HG02943 (cell line): ENCODE measurements around the gene OPCML.

Experiments
- ATAC-seq: cut with Tn5 transposase; IDR thresholded peaks from one replicate; pipeline ENCODE4 v1.9.1; 2021; ENCODE audit warnings: mild to moderate bottlenecking, low read depth, moderate library complexity; ENCODE audit not compliant: unreplicated experiment

OPCML gene

GRCh38 chr11:132559331-132560036 lies 972.8 kb downstream of the OPCML start:
- no peak for ATAC-seq

GRCh38 chr11:132556316-132556715 lies 976.0 kb downstream of the OPCML start:
- no peak for ATAC-seq

- ATAC-seq, result no peak
Measured at GRCh38 chr11:132555617-132556016, 976.7 kb downstream of the OPCML start.

- ATAC-seq, result no peak
Measured at GRCh38 chr11:132551016-132551415, 981.3 kb downstream of the OPCML start.

GRCh38 chr11:132549561-132549960 lies 982.7 kb downstream of the OPCML start:
- ATAC-seq, result no peak

- no peak for ATAC-seq
Measured at GRCh38 chr11:132549001-132549400, 983.3 kb downstream of the OPCML start.

- ATAC-seq, result no peak
Measured at GRCh38 chr11:132544007-132544406, 988.3 kb downstream of the OPCML start.

- ATAC-seq, result no peak
Measured at GRCh38 chr11:132541794-132542193, 990.5 kb downstream of the OPCML start.

GRCh38 chr11:132540581-132540980 lies 991.7 kb downstream of the OPCML start:
- ATAC-seq, result no peak

GRCh38 chr11:132539590-132540368 lies 992.5 kb downstream of the OPCML start:
- ATAC-seq, result no peak

- ATAC-seq, result no peak
Measured at GRCh38 chr11:132538642-132539041, 993.7 kb downstream of the OPCML start.

GRCh38 chr11:132535830-132536229 lies 996.5 kb downstream of the OPCML start:
- ATAC-seq, result no peak

- no peak for ATAC-seq
Measured at GRCh38 chr11:132531921-132532320, 1000.4 kb downstream of the OPCML start.

GRCh38 chr11:132528181-132528580 lies 1004.1 kb downstream of the OPCML start:
- no peak for ATAC-seq

- ATAC-seq, result no peak
Measured at GRCh38 chr11:132523929-132524328, 1008.4 kb downstream of the OPCML start.

- ATAC-seq, result no peak
Measured at GRCh38 chr11:132520199-132520598, 1012.1 kb downstream of the OPCML start.

GRCh38 chr11:132519241-132519815 lies 1013.0 kb downstream of the OPCML start:
- ATAC-seq, result no peak

- ATAC-seq, result no peak
Measured at GRCh38 chr11:132504501-132505041, 1027.7 kb downstream of the OPCML start.

GRCh38 chr11:132501356-132501755 lies 1030.9 kb downstream of the OPCML start:
- ATAC-seq, result no peak

- ATAC-seq, result no peak
Measured at GRCh38 chr11:132499661-132500060, 1032.6 kb downstream of the OPCML start.

- ATAC-seq, result no peak
Measured at GRCh38 chr11:132496341-132496740, 1036.0 kb downstream of the OPCML start.
